Activated CD8-positive, alpha-beta memory T cell treated with anti-CD3 and anti-CD28 coated beads, Interleukin-2, amount 50 U/mL, for 24 hours (primary cell): ENCODE data around the gene DPH1.

Experiments used
- DNase-seq: peaks from one replicate; pipeline ENCODE4 v3.0.0-alpha.2; 2020; ENCODE audit errors: extremely low read depth

Gene DPH1

DNA sequence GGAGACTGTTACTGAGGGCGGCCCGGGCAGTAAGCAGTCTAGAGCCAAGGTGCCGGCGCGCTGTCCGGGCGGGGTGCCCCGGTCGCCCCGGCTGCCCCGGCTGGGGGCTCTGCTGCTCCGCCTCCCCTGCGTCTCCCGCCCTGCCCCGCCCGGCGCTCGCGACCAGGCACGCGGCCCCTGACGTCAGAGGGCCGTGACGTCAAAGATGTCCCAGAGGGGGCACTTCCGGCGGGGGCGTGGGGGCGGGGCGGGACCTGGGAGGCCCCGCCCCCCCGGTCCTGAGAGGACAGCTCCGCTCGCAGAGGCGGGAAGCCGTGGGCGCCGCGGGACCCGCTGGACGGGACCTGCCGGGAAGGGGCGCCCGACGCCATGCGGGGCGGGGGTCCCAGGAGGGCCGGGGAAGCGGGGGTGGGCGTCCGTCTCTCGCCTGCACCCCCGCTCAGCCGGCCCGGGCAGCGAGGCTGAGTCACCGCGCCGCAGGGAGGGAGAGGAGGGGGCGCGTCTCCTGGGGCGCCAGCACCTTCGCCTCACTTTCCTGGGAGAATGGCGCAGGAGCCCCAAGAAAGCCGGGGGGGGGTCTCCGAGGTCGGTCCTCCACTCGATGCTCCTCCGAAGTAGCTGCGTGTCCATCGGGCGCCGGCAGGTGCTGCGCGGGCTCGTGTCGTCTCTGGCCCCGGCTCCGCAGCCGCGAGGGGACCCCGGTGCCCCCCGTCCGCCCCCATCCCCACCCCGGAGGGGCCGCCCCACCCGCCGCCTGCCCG is 20.5 kb downstream of the DPH1 start:
- no peak for DNase-seq

DNA sequence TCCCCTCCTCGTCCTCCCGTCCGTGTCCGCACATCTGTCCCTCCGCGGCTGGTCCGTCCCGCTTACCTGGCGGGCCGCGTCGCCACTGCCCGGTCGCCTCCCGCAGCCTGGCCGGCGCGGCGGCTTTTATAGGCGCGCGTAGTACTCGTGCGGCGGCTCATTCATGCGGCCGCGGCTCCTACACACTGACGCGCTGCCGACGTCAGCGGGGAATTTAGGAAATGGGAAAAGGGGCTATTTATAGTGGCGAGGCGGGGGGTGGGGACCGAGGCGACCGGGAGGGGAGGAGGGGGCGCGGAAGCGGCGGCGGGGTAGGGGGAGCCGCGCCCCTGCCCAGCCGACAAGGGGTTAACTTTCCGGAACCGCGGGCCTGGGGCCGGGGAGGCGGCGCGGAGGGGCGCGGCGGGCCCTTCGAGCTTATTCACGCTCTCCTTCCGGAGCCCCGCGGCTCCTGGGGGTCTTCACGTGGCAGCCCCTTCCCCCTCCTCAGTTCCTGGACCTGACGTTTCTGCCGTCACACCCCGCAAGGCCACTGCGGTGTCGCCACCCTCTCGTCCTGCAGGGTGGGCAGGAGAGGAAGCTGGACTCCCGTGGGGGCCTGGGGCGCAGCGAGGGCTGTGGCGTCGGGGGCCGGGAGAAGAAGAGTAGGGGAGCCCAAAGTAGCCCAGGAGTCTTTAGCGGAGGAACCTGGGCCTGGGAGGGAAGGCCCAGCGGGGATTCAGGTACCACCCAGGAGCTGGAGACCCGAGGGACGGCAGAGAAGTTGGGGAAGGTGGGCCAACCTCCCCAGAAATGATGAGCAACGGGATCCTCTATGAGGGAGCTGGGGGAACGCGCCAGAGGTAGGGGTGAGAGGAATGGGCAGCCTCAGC is 21.3 kb downstream of the DPH1 start:
- DNase-seq: no peak

DNA sequence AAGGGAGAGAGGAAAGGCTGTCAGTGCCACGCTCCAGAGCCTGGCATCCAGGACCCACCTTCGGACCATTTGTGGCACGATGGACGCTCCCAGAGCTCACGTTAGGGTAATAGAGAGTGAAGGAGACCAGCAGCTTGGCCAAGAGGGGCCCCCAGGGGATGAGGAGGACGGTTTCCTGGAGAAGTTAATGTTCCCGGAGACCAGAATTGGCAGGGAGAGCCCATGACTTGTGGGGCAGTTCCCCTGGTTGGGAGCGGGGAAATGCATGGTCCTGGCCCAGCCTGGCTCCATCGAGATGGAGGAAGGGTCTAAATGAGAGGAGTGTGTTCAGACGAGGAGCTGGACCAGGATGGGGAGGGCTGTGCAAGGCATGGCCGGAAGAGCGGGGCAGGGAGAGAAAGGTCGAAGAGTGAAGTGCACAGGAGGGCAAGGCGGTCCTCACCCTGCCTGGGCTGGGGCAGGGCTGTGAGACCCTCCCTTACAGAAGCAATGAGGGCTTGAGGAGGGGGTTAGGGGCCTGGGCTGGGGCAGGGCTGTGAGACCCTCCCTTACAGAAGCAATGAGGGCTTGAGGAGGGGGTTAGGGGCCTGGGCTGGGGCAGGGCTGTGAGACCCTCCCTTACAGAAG is 22.1 kb downstream of the DPH1 start:
- no peak for DNase-seq

DNA sequence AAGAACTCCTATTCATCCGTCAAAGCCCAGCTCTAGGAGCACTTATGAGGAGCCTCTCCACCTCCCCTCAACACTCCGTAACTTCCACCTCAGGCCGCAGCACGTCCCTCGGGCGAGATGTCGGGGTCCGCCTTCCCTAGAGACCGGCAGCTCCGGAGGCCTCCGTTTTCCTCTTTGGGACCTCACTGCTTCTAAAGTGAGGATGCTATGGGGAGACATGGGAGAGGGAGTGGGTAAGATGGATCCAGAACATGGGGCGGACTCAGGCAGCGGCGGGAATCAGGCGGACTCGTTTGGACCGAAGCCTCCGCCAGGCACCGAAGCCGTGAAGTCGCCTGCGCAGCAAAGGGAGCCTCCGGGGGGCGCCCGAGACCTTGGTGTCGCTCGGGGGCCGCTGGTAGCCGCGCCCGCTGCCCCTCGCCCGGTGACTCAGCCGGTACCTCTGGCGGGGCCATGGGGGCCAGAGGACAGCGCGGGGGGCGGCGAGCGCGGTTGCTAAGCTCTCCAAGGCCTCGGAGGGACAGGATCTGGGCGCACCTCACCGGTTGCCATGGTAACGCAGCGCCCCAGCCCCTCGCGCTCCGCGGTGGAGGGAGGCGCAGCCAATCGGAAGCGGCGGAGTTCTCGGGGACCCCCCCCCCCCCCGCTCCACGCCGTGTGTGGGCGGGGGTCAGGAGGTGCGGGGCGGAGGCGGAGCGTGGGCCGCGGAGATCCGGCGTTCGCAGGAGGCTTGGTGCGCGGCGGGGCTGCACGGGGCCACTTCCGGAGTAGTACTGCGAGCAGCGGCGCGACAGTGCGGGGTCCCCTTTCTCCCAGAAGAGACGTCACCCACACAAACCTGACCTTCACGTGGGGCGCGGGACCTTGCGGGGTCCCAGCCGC is 23.7 kb downstream of the DPH1 start:
- DNase-seq: no peak

DNA sequence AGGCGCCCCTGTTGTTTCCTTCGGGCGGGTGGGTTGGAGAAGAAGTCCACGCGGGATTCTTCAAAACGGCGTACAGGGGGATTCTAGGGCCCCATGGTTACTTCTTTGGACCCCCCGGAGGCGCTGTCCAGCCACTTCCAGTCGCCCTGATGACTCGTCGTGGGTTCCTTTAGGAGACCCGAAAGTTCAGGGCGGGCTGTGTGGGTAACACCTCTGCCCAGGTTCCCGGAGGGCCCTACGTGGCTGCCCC is 24.2 kb downstream of the DPH1 start:
- no peak for DNase-seq

DNA sequence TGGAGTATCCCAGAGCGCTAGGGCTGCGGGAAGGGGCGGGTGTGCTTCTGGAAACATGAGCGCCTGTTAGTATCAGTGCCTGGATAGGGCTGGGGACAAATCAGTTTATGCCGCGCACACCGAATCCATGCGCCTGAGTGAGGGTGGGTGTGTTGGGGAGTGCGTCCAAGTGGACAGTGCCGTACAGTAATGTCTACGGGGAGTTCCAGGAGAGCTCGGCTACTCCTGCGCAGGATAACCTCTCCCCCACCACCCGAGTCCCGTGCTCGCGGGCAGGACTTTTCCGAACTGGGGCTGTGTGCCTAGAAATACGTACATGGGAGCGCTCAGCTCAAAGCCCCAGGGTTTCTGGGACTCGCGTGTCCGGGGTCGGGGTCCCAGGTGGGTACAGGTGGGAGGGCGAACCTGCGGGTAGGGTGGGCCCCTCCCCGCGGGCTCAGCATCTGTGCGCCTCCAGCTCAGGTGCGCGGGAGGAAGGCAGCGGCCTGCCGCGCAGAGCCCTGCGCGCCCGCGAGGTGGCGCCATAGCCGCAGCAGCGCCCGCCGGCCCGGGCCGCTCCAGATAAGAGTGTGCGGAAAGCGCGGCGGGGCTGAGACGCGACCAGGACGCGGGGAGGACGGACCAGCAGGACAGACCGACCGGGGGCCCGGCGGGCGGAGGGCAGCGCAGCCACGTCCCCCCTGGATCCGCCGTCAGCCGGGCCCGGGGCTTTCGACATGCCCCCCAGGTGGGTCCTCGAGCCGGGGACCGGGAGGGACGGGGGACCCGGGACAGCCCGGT is 24.7 kb downstream of the DPH1 start, which contains the start of gene HIC1:
TSS of gene HIC1 (plus strand) at position 592 of the 780 bp plus-strand sequence. CDS start 1,588 bp downstream, outside the sequence.
- DNase-seq: no peak

DNA sequence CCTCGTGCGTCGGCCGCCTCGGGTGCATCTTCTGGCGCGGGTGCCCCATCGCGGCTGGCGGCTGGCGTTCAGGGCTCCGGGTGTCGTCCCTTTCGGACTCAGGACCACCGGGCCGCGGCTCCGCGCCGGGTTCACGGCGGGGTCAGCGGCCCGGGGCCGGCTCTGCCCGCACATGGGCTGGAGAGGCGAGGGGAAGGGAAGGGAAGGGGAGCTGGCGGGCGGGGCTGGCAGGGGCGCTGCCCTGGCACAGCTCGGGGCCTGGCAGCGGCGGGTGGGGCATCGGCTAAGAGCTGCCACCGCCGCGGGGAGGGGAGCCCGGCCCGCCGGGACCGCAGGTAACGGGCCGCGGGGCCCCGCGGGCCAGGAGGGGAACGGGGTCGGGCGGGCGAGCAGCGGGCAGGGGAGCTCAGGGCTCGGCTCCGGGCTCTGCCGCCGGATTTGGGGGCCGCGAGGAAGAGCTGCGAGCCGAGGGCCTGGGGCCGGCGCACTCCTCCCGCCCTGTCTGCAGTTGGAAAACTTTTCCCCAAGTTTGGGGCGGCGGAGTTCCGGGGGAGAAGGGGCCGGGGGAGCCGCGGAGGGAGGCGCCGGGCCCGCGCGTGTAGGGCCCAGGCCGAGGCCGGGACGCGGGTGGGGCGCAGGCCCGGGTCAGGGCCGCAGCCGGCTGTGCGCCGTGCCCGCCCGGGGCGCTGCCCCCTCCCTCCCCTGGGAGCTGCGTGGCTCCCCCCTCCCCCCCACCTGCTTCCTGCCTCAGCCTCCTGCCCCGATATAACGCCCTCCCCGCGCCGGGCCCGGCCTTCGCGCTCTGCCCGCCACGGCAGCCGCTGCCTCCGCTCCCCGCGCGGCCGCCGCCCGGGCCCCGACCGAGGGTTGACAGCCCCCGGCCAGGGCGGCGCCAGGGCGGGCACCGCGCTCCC is 25.6 kb downstream of the DPH1 start:
- no peak for DNase-seq

DNA sequence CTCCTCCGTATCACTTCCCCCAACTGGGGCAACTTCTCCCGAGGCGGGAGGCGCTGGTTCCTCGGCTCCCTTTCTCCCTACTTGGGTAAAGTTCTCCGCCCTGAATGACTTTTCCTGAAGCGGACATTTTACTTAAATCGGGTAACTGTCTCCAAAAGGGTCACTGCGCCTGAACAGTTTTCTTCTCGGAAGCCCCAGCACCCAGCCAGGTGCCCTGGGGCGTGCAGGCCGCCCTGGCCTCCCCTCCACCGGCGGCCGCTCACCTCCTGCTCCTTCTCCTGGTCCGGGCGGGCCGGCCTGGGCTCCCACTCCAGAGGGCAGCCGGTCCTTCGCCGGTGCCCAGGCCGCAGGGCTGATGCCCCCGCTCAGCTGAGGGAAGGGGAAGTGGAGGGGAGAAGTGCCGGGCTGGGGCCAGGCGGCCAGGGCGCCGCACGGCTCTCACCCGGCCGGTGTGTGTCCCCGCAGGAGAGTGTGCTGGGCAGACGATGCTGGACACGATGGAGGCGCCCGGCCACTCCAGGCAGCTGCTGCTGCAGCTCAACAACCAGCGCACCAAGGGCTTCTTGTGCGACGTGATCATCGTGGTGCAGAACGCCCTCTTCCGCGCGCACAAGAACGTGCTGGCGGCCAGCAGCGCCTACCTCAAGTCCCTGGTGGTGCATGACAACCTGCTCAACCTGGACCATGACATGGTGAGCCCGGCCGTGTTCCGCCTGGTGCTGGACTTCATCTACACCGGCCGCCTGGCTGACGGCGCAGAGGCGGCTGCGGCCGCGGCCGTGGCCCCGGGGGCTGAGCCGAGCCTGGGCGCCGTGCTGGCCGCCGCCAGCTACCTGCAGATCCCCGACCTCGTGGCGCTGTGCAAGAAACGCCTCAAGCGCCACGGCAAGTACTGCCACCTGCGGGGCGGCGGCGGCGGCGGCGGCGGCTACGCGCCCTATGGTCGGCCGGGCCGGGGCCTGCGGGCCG is 26.5 kb downstream of the DPH1 start:
- DNase-seq: no peak

DNA sequence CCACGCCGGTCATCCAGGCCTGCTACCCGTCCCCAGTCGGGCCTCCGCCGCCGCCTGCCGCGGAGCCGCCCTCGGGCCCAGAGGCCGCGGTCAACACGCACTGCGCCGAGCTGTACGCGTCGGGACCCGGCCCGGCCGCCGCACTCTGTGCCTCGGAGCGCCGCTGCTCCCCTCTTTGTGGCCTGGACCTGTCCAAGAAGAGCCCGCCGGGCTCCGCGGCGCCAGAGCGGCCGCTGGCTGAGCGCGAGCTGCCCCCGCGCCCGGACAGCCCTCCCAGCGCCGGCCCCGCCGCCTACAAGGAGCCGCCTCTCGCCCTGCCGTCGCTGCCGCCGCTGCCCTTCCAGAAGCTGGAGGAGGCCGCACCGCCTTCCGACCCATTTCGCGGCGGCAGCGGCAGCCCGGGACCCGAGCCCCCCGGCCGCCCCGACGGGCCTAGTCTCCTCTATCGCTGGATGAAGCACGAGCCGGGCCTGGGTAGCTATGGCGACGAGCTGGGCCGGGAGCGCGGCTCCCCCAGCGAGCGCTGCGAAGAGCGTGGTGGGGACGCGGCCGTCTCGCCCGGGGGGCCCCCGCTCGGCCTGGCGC is 27.3 kb downstream of the DPH1 start:
- DNase-seq: no peak

DNA sequence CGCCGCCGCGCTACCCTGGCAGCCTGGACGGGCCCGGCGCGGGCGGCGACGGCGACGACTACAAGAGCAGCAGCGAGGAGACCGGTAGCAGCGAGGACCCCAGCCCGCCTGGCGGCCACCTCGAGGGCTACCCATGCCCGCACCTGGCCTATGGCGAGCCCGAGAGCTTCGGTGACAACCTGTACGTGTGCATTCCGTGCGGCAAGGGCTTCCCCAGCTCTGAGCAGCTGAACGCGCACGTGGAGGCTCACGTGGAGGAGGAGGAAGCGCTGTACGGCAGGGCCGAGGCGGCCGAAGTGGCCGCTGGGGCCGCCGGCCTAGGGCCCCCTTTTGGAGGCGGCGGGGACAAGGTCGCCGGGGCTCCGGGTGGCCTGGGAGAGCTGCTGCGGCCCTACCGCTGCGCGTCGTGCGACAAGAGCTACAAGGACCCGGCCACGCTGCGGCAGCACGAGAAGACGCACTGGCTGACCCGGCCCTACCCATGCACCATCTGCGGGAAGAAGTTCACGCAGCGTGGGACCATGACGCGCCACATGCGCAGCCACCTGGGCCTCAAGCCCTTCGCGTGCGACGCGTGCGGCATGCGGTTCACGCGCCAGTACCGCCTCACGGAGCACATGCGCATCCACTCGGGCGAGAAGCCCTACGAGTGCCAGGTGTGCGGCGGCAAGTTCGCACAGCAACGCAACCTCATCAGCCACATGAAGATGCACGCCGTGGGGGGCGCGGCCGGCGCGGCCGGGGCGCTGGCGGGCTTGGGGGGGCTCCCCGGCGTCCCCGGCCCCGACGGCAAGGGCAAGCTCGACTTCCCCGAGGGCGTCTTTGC is 28.0 kb downstream of the DPH1 start:
- no peak for DNase-seq

DNA sequence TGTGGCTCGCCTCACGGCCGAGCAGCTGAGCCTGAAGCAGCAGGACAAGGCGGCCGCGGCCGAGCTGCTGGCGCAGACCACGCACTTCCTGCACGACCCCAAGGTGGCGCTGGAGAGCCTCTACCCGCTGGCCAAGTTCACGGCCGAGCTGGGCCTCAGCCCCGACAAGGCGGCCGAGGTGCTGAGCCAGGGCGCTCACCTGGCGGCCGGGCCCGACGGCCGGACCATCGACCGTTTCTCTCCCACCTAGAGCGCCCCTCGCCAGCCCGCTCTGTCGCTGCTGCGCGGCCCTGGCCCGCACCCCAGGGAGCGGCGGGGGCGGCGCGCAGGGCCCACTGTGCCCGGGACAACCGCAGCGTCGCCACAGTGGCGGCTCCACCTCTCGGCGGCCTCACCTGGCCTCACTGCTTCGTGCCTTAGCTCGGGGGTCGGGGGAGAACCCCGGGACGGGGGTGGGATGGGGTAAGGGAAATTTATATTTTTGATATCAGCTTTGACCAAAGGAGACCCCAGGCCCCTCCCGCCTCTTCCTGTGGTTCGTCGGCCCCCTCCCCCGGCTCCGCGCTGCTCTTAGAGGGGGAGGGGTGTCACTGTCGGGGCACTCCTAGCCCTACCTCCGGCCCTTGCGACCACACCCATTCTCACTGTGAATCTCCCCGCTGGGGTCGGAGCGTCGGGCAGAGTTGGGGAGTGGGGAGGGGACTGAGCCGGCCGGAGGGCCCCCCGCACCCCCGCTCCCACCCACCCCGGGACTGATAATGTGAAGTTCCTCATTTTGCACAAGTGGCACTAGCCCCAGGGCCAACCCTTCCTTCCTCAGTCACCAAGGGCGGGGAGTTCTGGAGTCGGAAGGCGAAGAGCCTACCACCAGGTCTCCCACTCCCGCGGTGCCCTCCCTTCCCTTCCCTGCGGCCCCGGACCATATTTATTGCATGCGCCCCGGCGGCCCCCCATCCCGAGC is 28.9 kb downstream of the DPH1 start:
- no peak for DNase-seq

DNA sequence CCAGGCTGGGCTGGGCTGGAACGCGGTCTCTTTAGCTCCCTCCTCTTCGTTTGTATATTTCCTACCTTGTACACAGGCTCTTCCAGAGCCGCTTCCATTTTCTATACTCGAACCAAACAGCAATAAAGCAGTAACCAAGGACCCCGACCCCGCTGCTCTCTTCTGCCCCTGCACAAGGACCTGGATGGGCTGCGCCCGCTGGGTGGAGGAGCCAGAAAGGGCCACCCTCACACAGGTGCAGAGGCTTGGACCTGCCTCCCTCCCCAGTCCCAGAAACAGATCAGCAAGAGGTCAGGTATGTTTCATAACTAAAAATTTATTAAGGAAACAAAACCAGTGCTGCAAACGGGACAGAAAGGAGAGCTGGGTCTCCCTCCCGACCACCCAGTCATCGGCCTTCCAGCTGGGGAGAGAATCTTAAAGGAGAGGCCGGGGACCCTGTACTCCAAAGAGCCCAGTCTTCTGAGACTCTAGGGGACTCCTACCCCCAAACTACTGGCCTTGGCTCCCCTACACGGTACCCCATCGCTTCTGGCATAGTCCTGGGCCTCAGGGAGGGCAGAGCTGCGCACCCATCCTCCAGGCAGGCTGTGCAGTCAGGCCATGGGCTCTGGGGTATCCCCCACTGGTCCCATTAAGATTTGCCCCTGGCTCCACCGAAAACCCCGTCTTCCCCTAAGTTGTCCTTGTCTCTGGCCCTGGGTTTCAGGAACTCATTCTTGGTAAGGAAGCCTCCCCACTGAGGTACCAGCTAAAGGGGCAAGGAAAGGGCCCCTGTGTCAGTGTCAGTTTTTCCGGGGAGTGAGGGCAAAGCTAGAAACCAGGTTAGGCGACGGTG is 29.8 kb downstream of the DPH1 start:
- no peak for DNase-seq

DNA sequence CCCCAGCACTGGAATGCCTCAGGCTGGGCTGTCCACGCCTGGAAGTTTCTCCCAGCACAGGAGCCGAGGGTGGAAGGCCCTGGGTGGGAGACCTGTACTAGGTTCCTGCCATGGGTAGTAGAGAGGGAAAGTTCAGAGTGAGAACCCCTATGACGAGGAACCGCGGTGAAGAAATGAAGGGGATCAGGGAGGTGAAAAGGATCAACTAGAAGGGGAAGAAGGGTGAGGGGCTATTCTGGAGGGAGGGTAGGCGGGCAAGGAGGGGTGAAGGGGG is 30.4 kb downstream of the DPH1 start:
- DNase-seq: no peak

DNA sequence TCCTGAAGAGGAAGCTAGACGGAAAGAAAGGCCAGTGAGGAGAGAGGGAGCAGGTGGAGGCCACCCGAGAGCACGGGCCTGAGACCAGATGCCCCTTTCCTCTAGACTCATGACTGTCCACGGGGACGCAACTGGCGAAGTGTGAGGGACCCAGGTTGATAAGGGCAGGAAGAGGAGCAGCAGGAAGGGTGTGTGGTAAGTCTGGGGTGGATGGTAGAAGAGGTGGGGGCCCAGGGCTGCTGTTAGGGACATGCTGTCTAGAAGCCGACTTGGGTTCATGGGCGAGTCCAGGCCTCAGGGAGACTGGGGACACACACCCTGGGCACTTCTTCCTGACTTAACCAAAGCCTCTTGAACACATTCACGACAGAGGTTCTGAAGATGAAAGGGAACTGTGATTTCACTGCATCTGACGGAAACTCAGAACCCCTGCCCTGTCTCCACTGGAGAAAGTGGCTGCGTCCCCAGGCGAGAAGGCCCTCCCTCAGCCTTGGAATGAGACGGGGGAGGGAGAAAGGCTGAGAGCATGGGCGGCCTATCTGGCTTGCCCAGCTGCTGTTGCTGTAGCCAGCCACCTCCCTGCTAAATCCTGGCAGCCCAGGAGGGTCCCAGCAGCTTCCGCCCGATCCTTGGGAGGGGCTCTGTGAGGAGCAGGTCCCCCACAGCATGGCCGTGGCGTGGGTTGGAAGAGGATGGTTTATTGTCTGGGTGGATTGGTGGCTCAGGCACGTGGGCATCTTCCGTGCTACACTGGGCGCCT is 30.9 kb downstream of the DPH1 start:
- no peak for DNase-seq

DNA sequence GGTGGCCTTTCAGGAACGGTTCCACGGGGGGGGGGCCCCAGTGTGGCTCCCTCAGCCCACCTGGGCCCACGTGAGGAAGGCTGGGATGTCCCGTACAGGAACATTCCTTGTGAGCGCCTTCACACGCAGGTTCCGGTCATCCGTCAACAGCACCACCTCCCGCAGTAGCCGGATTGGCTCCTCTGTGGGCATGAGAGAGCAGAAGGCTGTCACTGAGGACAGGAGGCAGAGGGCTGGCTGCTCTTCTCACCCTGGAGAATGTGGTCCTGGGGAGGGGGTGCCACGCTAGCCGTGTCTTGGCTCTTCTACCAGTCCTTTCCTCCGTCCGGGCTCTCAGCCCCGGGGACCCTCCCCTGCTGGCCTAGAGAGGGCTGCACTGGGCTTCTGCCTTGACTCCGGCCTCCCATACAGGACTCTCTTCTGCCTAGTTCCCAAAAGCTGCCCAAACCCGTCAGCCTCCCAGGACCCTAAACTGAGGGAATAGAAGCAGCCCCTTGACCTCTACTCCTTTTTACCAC is 31.5 kb downstream of the DPH1 start:
- no peak for DNase-seq
